GM18951 (cell line): ENCODE results near the gene SLC38A3.

Source experiments
- POLR2A ChIP-seq: IDR thresholded peaks from 4 replicates; pipeline ENCODE4 v1.6.1; 2011; ENCODE audit warnings: mild to moderate bottlenecking; ENCODE audit not compliant: insufficient read length, insufficient read depth; ENCODE audit errors: extremely low read depth
- in situ Hi-C: fragments of 300-500 bp; cut with MboI; formaldehyde crosslinking; loops from one replicate; pipeline ENCODE4 v1.12.0; 2022; ENCODE audit warnings: low sequenced_read_pairs, mixed read lengths, inconsistent platforms; ENCODE audit not compliant: unreplicated experiment

SLC38A3 gene

DNA sequence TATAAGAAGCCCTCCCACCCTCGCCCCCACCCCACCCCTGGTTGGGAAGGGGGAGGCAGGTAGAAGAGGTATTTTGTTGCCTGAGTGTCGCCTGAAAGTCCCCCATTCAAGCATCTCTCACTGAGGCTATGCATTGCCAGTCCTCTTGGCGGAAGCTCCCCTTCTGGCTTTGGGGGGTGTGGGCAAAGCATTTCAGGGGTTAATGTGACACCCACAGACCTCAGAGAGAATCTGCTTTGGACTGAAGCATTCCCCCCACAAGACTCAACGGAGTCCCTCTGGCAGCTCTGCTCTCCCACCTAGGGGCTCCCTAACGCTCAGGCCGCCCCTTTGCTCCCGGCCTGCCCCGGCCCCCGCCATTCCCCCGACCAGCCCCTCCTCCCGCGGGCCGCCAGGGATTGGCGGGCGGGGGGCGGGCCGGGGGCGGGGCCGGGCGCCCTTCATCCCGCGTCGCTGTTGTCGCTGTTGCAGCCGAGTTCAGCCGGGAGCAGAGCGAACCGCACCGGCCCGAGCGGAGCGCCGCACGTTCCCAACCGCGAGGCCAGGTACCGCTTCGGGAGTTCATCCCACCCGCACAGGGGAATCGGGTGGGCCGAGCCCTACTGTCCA lies at the start of gene SLC38A3:
SLC38A3 (plus strand) TSS at position 468 of the 609 bp plus-strand sequence. CDS start 8,929 bp downstream, outside the sequence.
- no peak for TF ChIP-seq POLR2A
- in situ Hi-C loops, result no loop called here

DNA sequence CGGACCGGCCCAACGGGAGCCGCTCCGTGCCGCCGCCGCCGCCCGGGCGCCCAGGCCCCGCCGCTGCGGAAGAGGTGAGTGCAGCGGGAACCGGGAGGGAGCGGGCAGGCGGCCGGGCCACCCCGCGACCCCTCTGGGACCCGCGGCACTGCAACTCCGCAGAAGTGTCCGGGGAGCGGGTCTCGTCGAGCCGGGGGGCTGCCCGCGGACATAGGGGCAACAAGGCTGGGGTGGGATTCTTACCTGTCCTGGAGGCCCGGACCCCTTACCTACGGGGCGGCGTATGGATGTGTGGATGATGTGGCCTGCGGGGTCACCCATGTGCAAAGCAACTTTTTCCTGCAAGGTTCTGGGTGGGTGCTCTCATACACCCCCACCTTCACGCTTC lies 49.6 kb upstream of the SLC38A3 start:
- TF ChIP-seq POLR2A, result no peak
- in situ Hi-C loops, result no loop called here

DNA sequence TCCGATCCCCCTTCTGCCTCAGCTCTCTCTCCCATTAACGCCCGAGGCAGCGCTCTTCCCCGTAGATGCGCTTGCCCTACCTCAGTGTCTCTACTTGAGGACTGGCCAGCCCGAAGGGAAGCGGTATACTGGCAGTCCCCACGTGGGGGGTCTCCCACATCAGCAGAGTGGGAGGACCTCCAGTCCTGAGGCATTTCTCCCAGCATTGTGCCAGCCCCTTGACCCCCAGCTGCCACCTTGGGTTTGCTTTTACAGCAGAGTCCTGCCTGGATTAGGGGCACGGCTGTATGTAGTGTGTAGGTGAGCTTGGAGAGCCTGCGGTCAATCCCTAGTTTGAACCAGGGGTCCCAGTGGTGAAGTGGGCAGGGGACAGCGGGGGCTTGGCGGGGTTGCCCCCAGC lies 49.2 kb upstream of the SLC38A3 start:
- TF ChIP-seq POLR2A, result no peak
- in situ Hi-C loops, result no loop called here

GRCh38 chr3:50156549-50157493 lies 48.2 kb upstream of the SLC38A3 start:
- in situ Hi-C loops, result no loop called here

DNA sequence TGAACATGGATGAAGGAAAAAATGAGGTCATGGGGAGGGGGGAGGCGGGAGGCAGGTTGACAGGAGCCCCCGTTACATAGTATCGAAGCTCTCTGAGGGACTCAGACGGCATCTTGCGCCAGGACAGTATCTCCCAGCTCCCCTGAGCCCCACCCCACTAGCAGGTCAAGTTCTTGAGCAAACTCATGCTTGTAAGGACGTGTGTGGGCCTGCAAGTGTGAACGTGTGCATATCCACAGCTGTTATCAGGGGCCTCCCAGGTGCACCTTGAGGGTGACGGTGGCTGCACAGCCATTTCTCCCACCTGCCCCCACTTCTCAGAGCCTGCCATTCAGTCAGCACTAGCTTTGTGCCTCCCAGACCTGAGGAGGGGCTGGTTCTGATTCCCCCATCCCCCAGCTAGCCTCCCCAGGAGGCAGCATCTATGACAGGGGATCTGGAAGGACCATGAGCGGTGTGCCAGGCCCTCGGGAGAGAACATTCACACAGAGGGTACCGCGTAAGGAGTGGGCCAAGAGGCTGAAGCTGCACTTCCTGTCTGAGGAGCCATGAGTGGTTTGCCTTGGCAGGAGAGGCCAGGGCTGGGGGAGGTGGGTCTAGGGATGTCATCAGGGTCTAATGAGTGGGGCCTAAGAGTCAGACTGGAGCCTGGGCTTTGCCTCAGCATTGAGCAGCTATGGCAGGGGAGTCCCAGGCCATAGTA lies 47.1 kb upstream of the SLC38A3 start:
- in situ Hi-C loops, result no loop called here
- TF ChIP-seq POLR2A, result no peak

More at GRCh38 chr3:50156549-50157493, 48.2 kb upstream of the SLC38A3 start:
- TF ChIP-seq POLR2A, result no peak

DNA sequence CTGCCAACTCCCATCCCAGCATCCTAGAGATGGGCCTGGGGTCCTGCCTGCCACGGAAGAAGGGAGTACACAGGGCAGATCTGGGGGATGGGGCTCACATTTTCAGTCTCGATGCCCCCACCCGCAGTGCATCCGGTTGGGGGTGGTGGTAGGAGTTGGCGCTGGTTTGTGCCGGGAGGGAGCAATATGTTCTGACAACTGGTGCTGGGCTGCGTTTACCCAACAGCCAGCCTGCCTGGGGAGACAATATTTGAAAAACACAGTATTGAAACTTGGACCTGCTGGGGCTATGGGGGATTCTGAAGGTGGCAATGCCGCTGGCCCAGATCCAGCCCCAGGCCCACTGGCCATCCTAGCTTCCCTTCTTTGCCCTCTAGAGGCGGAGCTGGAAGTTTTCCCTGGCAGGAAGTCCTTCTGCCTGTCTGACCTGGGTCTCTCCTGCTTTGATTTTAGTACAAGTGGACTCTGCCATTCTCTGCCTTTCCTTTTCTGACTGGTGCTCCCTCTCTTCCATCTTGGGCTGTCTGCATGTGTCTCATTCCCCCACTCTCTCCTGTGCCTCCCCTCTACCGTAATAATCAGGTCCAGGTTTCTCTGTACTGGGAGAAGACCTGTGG lies 46.4 kb upstream of the SLC38A3 start:
- in situ Hi-C loops, result no loop called here
- TF ChIP-seq POLR2A, result no peak

- no peak for TF ChIP-seq POLR2A
- in situ Hi-C loops, result no loop called here
These were observed 44.5 kb upstream of the SLC38A3 start for GRCh38 chr3:50160561-50160983.

- TF ChIP-seq POLR2A, result no peak
- in situ Hi-C loops, result no loop called here
These were observed 43.8 kb upstream of the SLC38A3 start for GRCh38 chr3:50161320-50161719.

DNA sequence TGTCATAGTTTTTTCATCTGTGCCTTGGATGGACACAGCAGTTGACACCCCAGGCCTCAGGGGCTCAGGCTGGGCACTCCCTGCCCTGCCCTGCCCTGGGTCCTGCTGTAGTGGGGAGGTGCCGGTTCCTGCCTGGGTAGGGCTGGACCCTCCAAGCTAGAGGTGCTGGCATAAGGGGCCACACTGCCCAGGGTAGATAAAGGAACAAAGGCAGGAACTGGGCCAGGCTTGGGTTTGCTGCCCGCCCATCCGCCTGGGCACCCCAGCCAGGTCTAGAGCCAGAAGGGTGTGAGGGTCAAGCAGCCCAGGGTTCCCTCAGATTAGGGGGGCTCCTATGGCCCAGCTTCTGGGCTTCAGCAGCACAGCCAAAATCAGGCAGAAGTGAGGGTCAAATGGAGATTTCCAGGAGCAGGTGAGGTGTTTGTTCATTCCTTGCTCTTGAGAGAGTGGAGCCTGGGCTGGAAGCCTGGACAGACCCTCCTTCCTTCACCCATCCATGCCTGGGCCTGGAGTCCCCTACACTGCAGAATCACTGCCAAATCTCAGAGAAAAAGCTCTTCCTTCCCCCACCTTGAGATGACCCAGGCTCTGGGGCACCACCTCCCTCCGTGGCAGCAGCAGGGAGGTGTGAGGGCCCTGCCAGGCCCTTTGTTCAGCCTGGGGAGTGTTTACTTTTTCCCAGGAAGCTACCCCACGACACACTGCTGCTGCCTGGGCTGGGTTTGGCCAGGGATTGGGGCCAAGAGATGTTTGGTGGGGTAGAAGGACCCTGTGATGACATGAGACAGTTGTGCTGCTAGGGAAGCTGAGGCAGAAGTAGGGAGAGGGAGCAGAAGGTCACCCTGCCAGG lies 42.8 kb upstream of the SLC38A3 start:
- no peak for TF ChIP-seq POLR2A
- in situ Hi-C loops, result no loop called here

GRCh38 chr3:50163572-50164455 lies 41.3 kb upstream of the SLC38A3 start:
- in situ Hi-C loops, result no loop called here
- TF ChIP-seq POLR2A, result no peak

GRCh38 chr3:50164481-50164880 lies 40.6 kb upstream of the SLC38A3 start:
- TF ChIP-seq POLR2A, result no peak
- in situ Hi-C loops, result no loop called here
